Neural cell (in vitro differentiated cells): ENCODE results near the gene XPA. TPM values are rescaled to one million over a fixed set of nuclear protein-coding genes. Genes with fewer than 3 reads are reported as not detected.

ENCODE experiments used
- H2AFZ ChIP-seq: fragments of 200-600, 300-800 bp; sonication (generic), shearing (Covaris generic); 2 replicates; pipeline ENCODE4 v1.6.0; 2014; ENCODE audit warnings: low read depth, mild to moderate bottlenecking, antibody characterized with exemption, low read length, moderate library complexity
- H3F3A ChIP-seq: fragments of 200-600 bp; shearing (Covaris generic); 2 replicates; pipeline ENCODE4 v1.6.1; 2016; ENCODE audit warnings: mild to moderate bottlenecking, moderate library complexity, mixed read lengths, antibody characterized with exemption, low read length; ENCODE audit not compliant: insufficient read depth, poor library complexity, severe bottlenecking
- H3K27ac ChIP-seq: fragments of 200-600, 300-800 bp; sonication (generic), shearing (Covaris generic); 2 replicates; pipeline ENCODE4 v1.5.1; 2014; ENCODE audit warnings: mild to moderate bottlenecking, low read length, moderate library complexity
- H3K27me3 ChIP-seq: fragments of 300-800, 200-600 bp; sonication (generic), shearing (Covaris generic); 2 replicates; pipeline ENCODE4 v1.6.0; 2014; ENCODE audit warnings: mild to moderate bottlenecking, low read depth, low read length, moderate library complexity; ENCODE audit not compliant: insufficient read depth
- H3K36me3 ChIP-seq: fragments of 300-800, 200-600 bp; sonication (generic), shearing (Covaris generic); 2 replicates; pipeline ENCODE4 v1.5.1; 2014; ENCODE audit warnings: mild to moderate bottlenecking, antibody characterized with exemption, low read length, moderate library complexity; ENCODE audit not compliant: insufficient read depth
- H3K4me2 ChIP-seq: fragments of 300-800, 200-600 bp; sonication (generic), shearing (Covaris generic); 2 replicates; pipeline ENCODE4 v1.6.0; 2014; ENCODE audit warnings: mild to moderate bottlenecking, low read length
- H3K4me3 ChIP-seq: fragments of 300-800, 200-600 bp; sonication (generic), shearing (Covaris generic); 2 replicates; pipeline ENCODE4 v1.5.1; 2014; ENCODE audit warnings: mild to moderate bottlenecking, low read length, moderate library complexity
- H3K79me2 ChIP-seq: fragments of 200-600 bp; shearing (Covaris generic); replicated peaks from 2 replicates; pipeline ENCODE4 v1.6.0; 2014; ENCODE audit warnings: mild to moderate bottlenecking, low read length, moderate library complexity; ENCODE audit not compliant: insufficient read depth
- H3K9ac ChIP-seq: fragments of 300-800, 200-600 bp; sonication (generic), shearing (Covaris generic); 2 replicates; pipeline ENCODE4 v1.6.1; 2016; ENCODE audit warnings: mild to moderate bottlenecking, low read length, mixed read lengths
- H3K9me2 ChIP-seq: fragments of 200-600 bp; shearing (Covaris generic); 2 replicates; pipeline ENCODE4 v1.6.1; 2016; ENCODE audit warnings: mild to moderate bottlenecking, low read length, mixed read lengths; ENCODE audit not compliant: insufficient read depth
- H3K9me3 ChIP-seq: fragments of 200-600, 300-800 bp; sonication (generic), shearing (Covaris generic); 2 replicates; pipeline ENCODE4 v1.6.1; 2016; ENCODE audit warnings: mild to moderate bottlenecking, mixed run types, low read length, moderate library complexity, mixed read lengths
- H4K20me1 ChIP-seq: fragments of 200-600 bp; shearing (Covaris generic); 2 replicates; pipeline ENCODE4 v1.6.1; 2016; ENCODE audit warnings: mild to moderate bottlenecking, mixed run types; ENCODE audit not compliant: insufficient read depth
- CTCF ChIP-seq: fragments of 450-650 bp; IDR thresholded peaks from 2 replicates; pipeline ENCODE4 v1.5.1; 2014; ENCODE audit warnings: antibody characterized with exemption, mild to moderate bottlenecking, moderate library complexity; ENCODE audit not compliant: poor library complexity, severe bottlenecking
- EP300 ChIP-seq: fragments of 450-650 bp; conservative IDR thresholded peaks from 2 replicates; pipeline ENCODE4 v1.6.1; 2014; ENCODE audit warnings: antibody characterized with exemption, mild to moderate bottlenecking, moderate library complexity; ENCODE audit not compliant: poor library complexity, severe bottlenecking
- EZH2 ChIP-seq: fragments of 200-600, 300-800 bp; shearing (Covaris generic), sonication (generic); IDR thresholded peaks from 2 replicates; pipeline ENCODE4 v1.6.1; 2014; ENCODE audit warnings: antibody characterized with exemption, low read length, borderline replicate concordance, mild to moderate bottlenecking; ENCODE audit not compliant: insufficient read depth, poor library complexity, severe bottlenecking
- MXI1 ChIP-seq: fragments of 450-650 bp; conservative IDR thresholded peaks from 2 replicates; pipeline ENCODE4 v1.6.1; 2014; ENCODE audit warnings: antibody characterized with exemption, mild to moderate bottlenecking; ENCODE audit not compliant: poor library complexity, severe bottlenecking
- POLR2AphosphoS5 ChIP-seq: IDR thresholded peaks from 2 replicates; pipeline ENCODE4 v1.6.1; 2012
- RAD21 ChIP-seq: fragments of 450-650 bp; conservative IDR thresholded peaks from 2 replicates; pipeline ENCODE4 v1.6.1; 2014; ENCODE audit warnings: antibody characterized with exemption, mild to moderate bottlenecking, moderate library complexity
- REST ChIP-seq: IDR thresholded peaks from 2 replicates; pipeline ENCODE4 v1.6.1; 2012; ENCODE audit warnings: borderline replicate concordance
- SMC3 ChIP-seq: fragments of 450-650 bp; conservative IDR thresholded peaks from 2 replicates; pipeline ENCODE4 v1.6.1; 2014; ENCODE audit warnings: antibody characterized with exemption, mild to moderate bottlenecking, moderate library complexity; ENCODE audit not compliant: poor library complexity
- TAF1 ChIP-seq: IDR thresholded peaks from 2 replicates; pipeline ENCODE4 v1.6.1; 2012; ENCODE audit warnings: low read depth
- polyA plus RNA-seq: library from polyadenylated mRNA; depleted of rRNA; stranded (reverse); fragments of >200 nt; gene quantifications from 2 replicates; pipeline ENCODE4 v1.2.3, GENCODE V29; 2014

Gene XPA
- polyA plus RNA-seq, 1 donor from 2014 or later = 34.5 TPM

GRCh38 chr9:97697837-97698236, 697 bp upstream of the XPA start:
- H3K9ac ChIP-seq = peak overlapping the region; percentile 87
- H3K9me2 ChIP-seq = no peaks in the 10 kb centered on the region
- no peaks in the 10 kb centered on the region for H3F3A ChIP-seq
- no peaks in the 10 kb centered on the region for H3K9me3 ChIP-seq
- H2AFZ ChIP-seq = peak overlapping the region; percentile 85
- peaks cover 26% of the 10 kb centered on the region for H3K79me2 ChIP-seq
- no peak for TF ChIP-seq RAD21
- TF ChIP-seq POLR2AphosphoS5 = no peak
- no peak for TF ChIP-seq TAF1
- TF ChIP-seq EZH2 = no peak
- H4K20me1 ChIP-seq = no peaks in the 10 kb centered on the region
- H3K4me2 ChIP-seq = no peak overlapping the region
- H3K27me3 ChIP-seq = no peaks in the 10 kb centered on the region
- no peaks in the 10 kb centered on the region for H3K36me3 ChIP-seq
- peak overlapping the region; percentile 88 for H3K27ac ChIP-seq
- peak overlapping the region; percentile 80 for H3K4me3 ChIP-seq

DNA sequence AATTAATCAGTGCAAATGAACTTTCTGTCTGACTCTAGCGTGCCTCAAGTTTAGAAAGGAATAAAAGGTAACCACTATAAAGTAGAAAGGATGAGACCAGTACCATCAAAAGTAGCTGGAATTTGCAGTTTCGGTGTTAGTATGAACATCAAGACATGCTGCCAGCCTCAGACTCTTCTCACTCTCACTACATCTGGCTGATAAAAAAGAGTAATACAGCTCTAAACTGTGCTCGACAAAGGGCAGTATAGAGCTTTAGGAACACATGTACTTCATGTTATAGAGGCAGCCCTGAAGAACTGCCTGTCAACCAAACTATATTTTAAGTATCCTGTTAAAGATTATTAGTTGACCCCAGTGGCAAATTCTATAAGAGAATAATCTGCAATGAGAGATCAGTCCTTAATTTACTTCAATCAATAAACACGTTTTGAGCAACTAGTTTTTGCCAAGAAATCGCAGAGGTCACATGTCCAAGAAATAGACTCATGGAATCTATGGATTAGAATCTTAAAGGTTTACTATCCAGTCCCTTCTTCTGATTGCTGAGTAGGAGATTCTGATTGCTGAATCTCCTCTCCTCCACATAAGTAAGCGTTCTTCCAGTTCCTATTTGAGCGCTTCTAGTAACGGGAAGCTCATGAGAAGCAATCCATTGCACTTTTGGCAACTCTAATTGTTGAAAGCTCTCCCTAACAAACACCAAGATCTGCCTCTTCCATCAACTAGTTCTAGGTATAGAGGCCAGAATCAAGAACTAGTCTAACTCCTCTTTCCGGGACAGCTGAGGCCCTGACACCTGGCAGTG, 941 bp downstream of the XPA start:
- TF ChIP-seq EZH2 (no peak), EP300 (no peak), REST (no peak)
- Histone ChIP-seq H3K9me2 (no peaks in the 10 kb centered on the region), H4K20me1 (no peaks in the 10 kb centered on the region), H3K36me3 (no peaks in the 10 kb centered on the region), H3K79me2 (peaks cover 26% of the 10 kb centered on the region), H3K9me3 (no peaks in the 10 kb centered on the region), H3F3A (no peaks in the 10 kb centered on the region), H3K27ac (peak overlapping the region; percentile 88), H3K4me3 (peak overlapping the region; percentile 80), H3K27me3 (no peaks in the 10 kb centered on the region), H3K4me2 (peak overlapping the region; percentile 76), H3K9ac (peak overlapping the region; percentile 87), H2AFZ (peak overlapping the region; percentile 85)

DNA sequence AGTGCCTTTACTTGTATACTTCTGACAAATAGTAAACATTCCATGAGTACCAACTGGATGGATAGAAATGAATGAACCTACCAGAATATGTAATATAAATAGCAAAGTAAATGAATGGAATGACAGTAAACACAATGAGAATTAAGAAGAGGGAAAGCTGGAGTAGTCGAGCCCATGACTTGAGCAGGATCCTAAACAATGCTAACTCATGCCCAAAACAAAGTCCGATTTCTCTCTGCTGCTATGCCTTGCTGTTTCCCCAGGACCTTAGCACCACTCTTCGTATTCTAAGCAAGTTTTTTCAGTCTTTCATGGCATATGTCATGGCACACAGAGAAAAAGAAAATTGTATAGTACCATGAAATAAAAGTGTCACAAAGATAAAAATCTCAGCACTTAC, 1.8 kb downstream of the XPA start:
- H3F3A ChIP-seq = no peaks in the 10 kb centered on the region
- peak overlapping the region; percentile 76 for H3K4me2 ChIP-seq
- no peaks in the 10 kb centered on the region for H3K9me3 ChIP-seq
- no peaks in the 10 kb centered on the region for H3K9me2 ChIP-seq
- no peaks in the 10 kb centered on the region for H4K20me1 ChIP-seq
- TF ChIP-seq SMC3 = no peak
- TF ChIP-seq TAF1 = no peak
- no peak for TF ChIP-seq MXI1
- TF ChIP-seq RAD21 = no peak
- no peak for TF ChIP-seq REST
- no peak for TF ChIP-seq EP300
- no peak for TF ChIP-seq POLR2AphosphoS5
- no peak for TF ChIP-seq CTCF
- TF ChIP-seq EZH2 = no peak
- no peaks in the 10 kb centered on the region for H3K36me3 ChIP-seq
- peaks cover 26% of the 10 kb centered on the region for H3K79me2 ChIP-seq
- H3K4me3 ChIP-seq = peak overlapping the region; percentile 80
- no peaks in the 10 kb centered on the region for H3K27me3 ChIP-seq
- no peak overlapping the region for H3K27ac ChIP-seq
- no peak overlapping the region for H3K9ac ChIP-seq
- H2AFZ ChIP-seq = no peak overlapping the region
